Type B pancreatic cell (in vitro differentiated cells): Measurements from ENCODE around the gene SMAD1. TPM values are rescaled to one million over a fixed set of nuclear protein-coding genes. Genes with fewer than 3 reads are reported as not detected.

Experiments
- DNase-seq: peaks from one replicate; pipeline ENCODE4 v3.0.0; 2021; ENCODE audit warnings: mixed read lengths; ENCODE audit not compliant: unreplicated experiment; ENCODE audit errors: extremely low spot score
- H3K27ac Mint-ChIP-seq: 2 replicates; pipeline ENCODE4 v1.8.0; 2021; ENCODE audit warnings: mild to moderate bottlenecking, mixed read lengths
- H3K27me3 Mint-ChIP-seq: 2 replicates; pipeline ENCODE4 v1.8.0; 2021; ENCODE audit warnings: mixed read lengths
- H3K36me3 Mint-ChIP-seq: 2 replicates; pipeline ENCODE4 v1.8.0; 2021; ENCODE audit warnings: mixed read lengths
- H3K4me1 Mint-ChIP-seq: one replicate; pipeline ENCODE4 v1.8.0; 2021; ENCODE audit warnings: mixed read lengths; ENCODE audit not compliant: unreplicated experiment
- H3K4me3 Mint-ChIP-seq: 2 replicates; pipeline ENCODE4 v1.8.0; 2021; ENCODE audit warnings: mild to moderate bottlenecking, mixed read lengths
- H3K9me3 Mint-ChIP-seq: 2 replicates; pipeline ENCODE4 v1.8.0; 2021; ENCODE audit warnings: mixed read lengths
- CTCF ChIP-seq: fragments of 200-600 bp; sonication (generic); conservative IDR thresholded peaks from 2 replicates; pipeline ENCODE4 v1.5.0; 2021; ENCODE audit warnings: antibody characterized with exemption, mild to moderate bottlenecking
- total RNA-seq: library from RNA; stranded (reverse); gene quantifications from 2 replicates; pipeline ENCODE4 v1.2.1, GENCODE V29; 2021; ENCODE audit warnings: low replicate concordance

SMAD1 gene
- total RNA-seq, 1 donor from 2014 or later = 32.0 TPM

GRCh38 chr4:145536044-145536443 lies 54.4 kb downstream of the SMAD1 start:
- DNase-seq = no peak
- Mint-ChIP-seq H3K4me3 (no peak overlapping the region), H3K4me1 (peaks cover 28% of the 10 kb centered on the region), H3K9me3 (no peaks in the 10 kb centered on the region), H3K27me3 (no peaks in the 10 kb centered on the region), H3K27ac (no peak overlapping the region), H3K36me3 (peaks cover 12% of the 10 kb centered on the region)
- no peak for TF ChIP-seq CTCF

- no peak for TF ChIP-seq CTCF
- DNase-seq = no peak
- H3K36me3 Mint-ChIP-seq = peaks cover 11% of the 10 kb centered on the region
- H3K27me3 Mint-ChIP-seq = no peaks in the 10 kb centered on the region
- peaks cover 19% of the 10 kb centered on the region for H3K4me1 Mint-ChIP-seq
- H3K27ac Mint-ChIP-seq = no peak overlapping the region
- no peaks in the 10 kb centered on the region for H3K9me3 Mint-ChIP-seq
- no peak overlapping the region for H3K4me3 Mint-ChIP-seq
Observed at GRCh38 chr4:145538596-145538995, 56.9 kb downstream of the SMAD1 start.

GRCh38 chr4:145539671-145540070 lies 58.0 kb downstream of the SMAD1 start:
- Mint-ChIP-seq H3K27me3 (no peaks in the 10 kb centered on the region), H3K9me3 (no peaks in the 10 kb centered on the region), H3K36me3 (peaks cover 14% of the 10 kb centered on the region), H3K4me1 (peaks cover 19% of the 10 kb centered on the region), H3K27ac (peak overlapping the region; percentile 25), H3K4me3 (no peak overlapping the region)
- no peak for DNase-seq
- TF ChIP-seq CTCF = no peak

- Mint-ChIP-seq H3K4me3 (no peak overlapping the region), H3K36me3 (peaks cover 14% of the 10 kb centered on the region), H3K27me3 (no peaks in the 10 kb centered on the region), H3K4me1 (peaks cover 19% of the 10 kb centered on the region), H3K27ac (no peak overlapping the region), H3K9me3 (no peaks in the 10 kb centered on the region)
- no peak for DNase-seq
- no peak for TF ChIP-seq CTCF
Observed at GRCh38 chr4:145540235-145540634, 58.6 kb downstream of the SMAD1 start.

GRCh38 chr4:145541346-145541745 lies 59.7 kb downstream of the SMAD1 start:
- H3K9me3 Mint-ChIP-seq = no peaks in the 10 kb centered on the region

More at GRCh38 chr4:145541346-145541745, 59.7 kb downstream of the SMAD1 start:
- peaks cover 21% of the 10 kb centered on the region for H3K36me3 Mint-ChIP-seq
- no peak overlapping the region for H3K4me3 Mint-ChIP-seq
- DNase-seq = no peak
- no peaks in the 10 kb centered on the region for H3K27me3 Mint-ChIP-seq
- peaks cover 24% of the 10 kb centered on the region for H3K4me1 Mint-ChIP-seq
- TF ChIP-seq CTCF = no peak
- no peak overlapping the region for H3K27ac Mint-ChIP-seq
